ENCODE data around the gene PTPRG. TPM values are rescaled to one million over a fixed set of nuclear protein-coding genes. Genes with fewer than 3 reads are reported as not detected.

PTPRG gene
- total RNA-seq, 1 donor, result 41.0 TPM

GRCh38 chr3:61562042-61562720 lies 810 bp downstream of the PTPRG start:
- DNase-seq (ENCODE audit: low read depth), result peak; percentile 42
- no peak for TF ChIP-seq CTCF (IDR thresholded peaks at IDR 0.05; ENCODE audit: insufficient read depth, low read depth, low read length)

GRCh38 chr3:61562721-61563312 lies 1.4 kb downstream of the PTPRG start:
- DNase-seq (ENCODE audit: low read depth), result no peak
- H3K4me3 ChIP-seq (ENCODE audit: low read depth, low read length), result peak overlapping the region; percentile 81

More at GRCh38 chr3:61562042-61562720, 810 bp downstream of the PTPRG start:
- peak overlapping the region; percentile 81 for H3K4me3 ChIP-seq (ENCODE audit: low read depth, low read length)

GRCh38 chr3:61563313-61564271 lies 2.2 kb downstream of the PTPRG start:
- no peak for TF ChIP-seq CTCF (IDR thresholded peaks at IDR 0.05; ENCODE audit: insufficient read depth, low read depth, low read length)
- DNase-seq (ENCODE audit: low read depth), result no peak
- H3K4me3 ChIP-seq (ENCODE audit: low read depth, low read length), result peak overlapping the region; percentile 81

More at GRCh38 chr3:61562721-61563312, 1.4 kb downstream of the PTPRG start:
- TF ChIP-seq CTCF (IDR thresholded peaks at IDR 0.05; ENCODE audit: insufficient read depth, low read depth, low read length), result no peak

DNA sequence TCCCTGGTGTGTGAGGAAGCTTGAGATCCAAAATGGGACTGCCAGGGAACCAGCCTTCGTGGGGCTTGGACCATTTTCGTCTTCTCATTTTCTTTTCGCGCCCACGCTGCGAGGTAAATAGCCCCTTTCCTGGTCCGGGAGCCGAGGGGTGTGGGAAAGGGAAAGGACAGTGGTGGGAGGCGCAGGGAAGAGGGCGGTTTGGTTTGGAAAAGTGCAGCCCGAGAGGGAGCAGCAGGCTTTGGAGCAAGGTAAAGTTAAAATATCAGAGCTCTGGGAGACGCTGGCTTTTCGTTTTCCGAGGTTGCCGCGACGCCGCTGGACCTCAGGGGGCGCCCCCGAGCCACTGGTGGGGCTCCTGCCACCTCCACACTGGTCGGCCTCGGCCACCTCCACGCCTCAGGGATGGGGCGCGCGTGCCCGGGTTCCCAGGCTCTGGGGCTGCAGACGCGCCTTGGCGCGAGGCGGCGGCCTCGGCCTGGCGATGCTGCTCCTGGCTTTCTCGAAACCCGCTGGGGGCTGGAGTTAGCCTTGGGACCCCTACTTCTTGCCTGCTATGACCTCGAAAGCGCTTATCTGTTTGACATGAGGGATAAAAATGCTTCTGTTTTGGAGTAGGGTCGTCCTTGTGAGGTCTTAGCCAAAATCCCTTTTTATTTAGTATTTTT lies 3.2 kb downstream of the PTPRG start:
- peak; percentile 87 for TF ChIP-seq CTCF (IDR thresholded peaks at IDR 0.05; ENCODE audit: insufficient read depth, low read depth, low read length)
- peak; percentile 76 for DNase-seq (ENCODE audit: low read depth)
- peak overlapping the region; percentile 81 for H3K4me3 ChIP-seq (ENCODE audit: low read depth, low read length)

DNA sequence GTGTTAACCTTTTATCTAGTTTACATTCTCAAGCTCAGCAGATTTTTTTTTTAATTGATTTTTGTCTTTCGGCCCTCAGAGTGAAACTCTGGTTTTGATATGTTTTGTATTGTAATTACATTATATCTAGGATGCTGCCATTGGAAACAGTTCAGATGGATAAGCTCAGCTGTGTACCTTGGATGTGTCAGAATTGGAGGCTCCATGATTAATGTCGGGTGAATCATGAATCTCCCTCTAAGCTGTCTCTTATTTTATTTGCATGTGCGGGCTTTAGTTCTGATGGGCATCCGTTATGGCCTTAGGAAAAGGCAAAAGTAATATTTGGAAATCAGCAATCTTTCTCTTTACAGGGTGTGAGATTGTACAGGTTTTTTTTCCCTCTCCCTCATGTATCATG lies 4.2 kb downstream of the PTPRG start:
- no peak for TF ChIP-seq CTCF (IDR thresholded peaks at IDR 0.05; ENCODE audit: insufficient read depth, low read depth, low read length)
- no peak overlapping the region for H3K4me3 ChIP-seq (ENCODE audit: low read depth, low read length)
- DNase-seq (ENCODE audit: low read depth), result no peak

- no peak for TF ChIP-seq CTCF (IDR thresholded peaks at IDR 0.05; ENCODE audit: insufficient read depth, low read depth, low read length)
- no peak overlapping the region for H3K4me3 ChIP-seq (ENCODE audit: low read depth, low read length)
Observed at GRCh38 chr3:61568127-61568526, 6.8 kb downstream of the PTPRG start.

More at GRCh38 chr3:61568127-61568526, 6.8 kb downstream of the PTPRG start:
- no peak for DNase-seq (ENCODE audit: low read depth)
